Psoas muscle (tissue), 8 donors: ENCODE data around the gene XPO4. TPM values are rescaled to one million over a fixed set of nuclear protein-coding genes. Genes with fewer than 3 reads are reported as not detected.

Experiments used
- ATAC-seq, 4 donors: fragments of 200-7000 bp; cut with Tn5 transposase; one replicate each; pipeline ENCODE4 v1.9.1; 2020; ENCODE audit warnings: moderate library complexity in 3 of 4, mild to moderate bottlenecking in 2 of 4
- DNase-seq, 2 donors: peaks; one replicate each; pipeline ENCODE4 v3.0.0-alpha.2; 2020
- H3K27ac ChIP-seq: fragments of 200-600 bp; one replicate; pipeline ENCODE4 v1.8.0; 2022
- H3K27me3 ChIP-seq, 3 donors: fragments of 200-600 bp in 1 of 3; one replicate each; pipeline versions ENCODE4 v1.6.1 to v1.8.0; 2013 to 2022; ENCODE audit warnings: low read length in 2 of 3, mild to moderate bottlenecking in 2 of 3, moderate library complexity in 1 of 3; ENCODE audit not compliant: insufficient read depth in 3 of 3
- H3K36me3 ChIP-seq, 2 donors: fragments of 200-600 bp in 1 of 2; one replicate each; pipeline versions ENCODE4 v1.6.1 to v1.8.0; 2013 to 2022; ENCODE audit warnings: low read depth in 1 of 2, mild to moderate bottlenecking in 1 of 2, moderate library complexity in 1 of 2; ENCODE audit not compliant: insufficient read depth in 1 of 2
- H3K4me1 ChIP-seq: fragments of 200-600 bp; one replicate; pipeline ENCODE4 v1.8.0; 2022
- H3K4me3 ChIP-seq: fragments of 200-600 bp; one replicate; pipeline ENCODE4 v1.8.0; 2022; ENCODE audit warnings: mild to moderate bottlenecking
- H3K9me3 ChIP-seq: fragments of 200-600 bp; one replicate; pipeline ENCODE4 v1.8.0; 2022
- CTCF ChIP-seq: fragments of 200-600 bp; IDR thresholded peaks from one replicate; pipeline ENCODE4 v1.8.0; 2022; ENCODE audit warnings: antibody characterized with exemption
- WGBS, 3 donors: extraction: QIAGEN DNeasy Blood & Tissue Kit; methylation state at CpG; one replicate each; pipeline versions ENCODE4 v1.1.6 to v1.1.7; 2013; 5-methylcytosine and 5-hydroxymethylcytosine counted together
- intact Hi-C, 2 donors: fragments of 100-400 bp; cut with DNase I; formaldehyde crosslinking; loops; one replicate each; pipeline versions ENCODE4 v1.11.0 to v1.14.2; 2022
- polyA plus RNA-seq, 3 donors: library from polyadenylated mRNA; stranded (reverse); fragments of 200-250 nt; gene quantifications; one replicate each; pipeline ENCODE4 v1.2.3, GENCODE V29; 2013
- total RNA-seq, 4 donors: library from RNA; stranded (reverse); fragmentation: NEBNext Ultra II Directional in 2 of 4; extraction: Animal tissue kit (Norgen Biotek cat#: 25700) in 2 of 4; gene quantifications; one replicate each; pipeline versions ENCODE4 v1.2.1 to v1.2.4, GENCODE V29; 2021 to 2023
- donor health status: healthy with polysubstance abuse.
- donor health status: DM: no; HTN: no; CAD: no; lungs with moderate emphysema.
- donor health status: Bipolar disorder and iron deficiency.
- donor health status: healthy.
- donor health status: DM: yes; HTN: yes; CAD: no.
- donor health status: DM: no; HTN: no; CAD: no.
- donor health status: DM: no; HTN: no; CAD: no.
- donor health status: DM: yes; HTN: yes; CAD: no.

Gene XPO4
- total and polyA plus RNA-seq, 7 donors: 3.9 to 67.2 (median 12.2) TPM

GRCh38 chr13:20738616-20739015 lies 163.9 kb downstream of the XPO4 start:
- ATAC-seq: no peak
- intact Hi-C loops: no loop called here
- WGBS, 3 donors: 63 to 71% (median 68%) methylated on average over 6 of the region's 6 CpGs

GRCh38 chr13:20729633-20730585 lies 172.6 kb downstream of the XPO4 start:
- DNase-seq: no peak
- Histone ChIP-seq H3K27ac (no peak overlapping the region), H3K27me3 (no peaks in the 10 kb centered on the region), H3K4me3 (no peak overlapping the region), H3K4me1 (peaks cover 4% of the 10 kb centered on the region), H3K9me3 (no peaks in the 10 kb centered on the region), H3K36me3 (peaks cover 0 to 12% of the 10 kb centered on the region in 2 donors)
- intact Hi-C loops: loop anchor here in 1 of 2 donors (5.0 kb wide), 1 partner anchor 37 kb away; no protein-coding TSS in a partner anchor
- TF ChIP-seq CTCF: no peak
- no peak for ATAC-seq
- WGBS, 3 donors: 95 to 98% (median 96%) methylated on average over 33 of the region's 33 CpGs

More at GRCh38 chr13:20738616-20739015, 163.9 kb downstream of the XPO4 start:
- Histone ChIP-seq H3K4me1 (no peaks in the 10 kb centered on the region), H3K27ac (no peak overlapping the region), H3K36me3 (peaks cover 0 to 10% of the 10 kb centered on the region in 2 donors), H3K4me3 (no peak overlapping the region), H3K27me3 (no peaks in the 10 kb centered on the region), H3K9me3 (no peaks in the 10 kb centered on the region)
- no peak for TF ChIP-seq CTCF
- DNase-seq: no peak

DNA sequence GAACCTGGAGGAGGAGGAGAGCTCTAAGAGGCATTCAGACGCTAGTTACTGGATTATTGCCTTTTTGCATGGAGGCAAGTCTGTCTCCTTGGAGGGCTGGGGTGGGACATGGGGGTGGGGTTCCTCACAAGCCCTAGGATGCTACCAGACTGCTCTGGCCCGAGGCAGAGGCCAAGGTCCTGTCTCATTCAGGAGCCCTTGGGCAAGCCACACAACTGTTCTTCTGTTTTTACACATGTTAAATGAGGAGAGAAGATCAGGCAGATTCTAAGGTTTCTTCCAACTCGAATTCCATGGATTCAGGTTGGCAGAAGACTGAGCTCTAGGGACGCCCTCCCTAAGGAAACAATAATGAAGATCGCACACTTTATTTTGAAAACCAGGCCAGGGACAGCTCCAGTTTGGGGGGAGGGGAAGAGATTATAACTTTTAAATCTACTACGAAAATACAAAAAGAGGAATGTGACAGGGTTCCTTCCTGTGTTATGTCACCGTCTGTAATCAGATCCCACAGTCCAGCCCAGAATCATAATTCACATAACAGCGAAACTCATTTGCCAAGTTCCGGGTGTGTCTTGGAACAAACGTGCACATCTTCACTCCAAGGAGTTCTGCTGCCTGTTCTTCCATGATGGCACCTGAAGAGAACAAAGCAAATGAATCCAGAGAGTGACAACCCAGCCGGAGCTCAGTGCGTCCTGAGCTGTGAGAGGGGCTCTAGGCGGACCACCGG lies 173.8 kb downstream of the XPO4 start:
- intact Hi-C loops: no loop called here
- Histone ChIP-seq H3K36me3 (peaks cover 0 to 12% of the 10 kb centered on the region in 2 donors), H3K9me3 (no peaks in the 10 kb centered on the region), H3K27me3 (no peaks in the 10 kb centered on the region), H3K4me3 (no peak overlapping the region), H3K4me1 (peaks cover 4% of the 10 kb centered on the region), H3K27ac (peak overlapping the region; percentile 56)
- no peak for DNase-seq
- 27 to 32% (median 29%) methylated on average over 14 of the region's 14 CpGs for WGBS, 3 donors
- no peak for TF ChIP-seq CTCF
- peak; percentile 31 to 79 (median 57) for ATAC-seq

DNA sequence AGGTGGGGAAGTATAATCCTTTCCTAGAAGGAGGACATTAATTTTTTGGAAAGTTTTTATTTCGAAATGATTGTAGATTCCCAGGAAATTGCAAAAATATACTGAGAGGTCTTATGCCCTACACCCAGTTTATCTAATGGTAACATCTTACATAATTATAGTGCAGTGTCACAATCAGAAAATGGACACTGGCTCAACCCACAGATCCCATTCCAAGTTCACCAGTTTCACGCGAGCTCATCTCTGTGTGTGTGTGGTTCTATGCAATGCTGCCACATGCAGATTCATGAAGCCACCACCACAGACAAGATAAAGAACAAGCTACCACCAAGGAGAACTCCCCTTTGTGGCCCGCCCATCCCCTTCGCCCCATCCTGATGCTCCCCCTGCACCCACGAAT lies 174.7 kb downstream of the XPO4 start:
- H3K4me1 ChIP-seq: peaks cover 4% of the 10 kb centered on the region
- no peaks in the 10 kb centered on the region for H3K9me3 ChIP-seq
- peaks cover 0 to 12% of the 10 kb centered on the region in 2 donors for H3K36me3 ChIP-seq
- 84 to 92% (median 89%) methylated on average over 6 of the region's 6 CpGs for WGBS, 3 donors
- peak overlapping the region; percentile 56 for H3K27ac ChIP-seq
- TF ChIP-seq CTCF: no peak
- ATAC-seq: peak in 2 of 4 donors; percentile 4 to 23
- no peaks in the 10 kb centered on the region for H3K27me3 ChIP-seq
- H3K4me3 ChIP-seq: no peak overlapping the region
- no peak for DNase-seq
- intact Hi-C loops: no loop called here

Other genes with a start within 250 kb of the XPO4 start
- 10 to 100 TPM in 3 of 4 donors, 1 to 10 TPM in 1; 3.0 to 78.9 (median 39.4) TPM for gene IL17D, start 199.0 kb downstream of the XPO4 start, total RNA-seq
- 1 to 10 TPM; 1.0 to 7.7 (median 5.6) TPM for gene IL17D, start 199.0 kb downstream of the XPO4 start, polyA plus RNA-seq
- gene EEF1AKMT1, start 128.8 kb downstream of the XPO4 start, total RNA-seq: 1 to 10 TPM; 8.2 to 8.9 (median 8.2) TPM
- gene EEF1AKMT1, start 128.8 kb downstream of the XPO4 start, polyA plus RNA-seq: 1 to 10 TPM; 5.1 to 9.9 (median 7.1) TPM
- 10 to 100 TPM; 23.7 to 27.4 (median 26.1) TPM for gene LATS2, start 158.8 kb upstream of the XPO4 start, total RNA-seq
- gene LATS2, start 158.8 kb upstream of the XPO4 start, polyA plus RNA-seq: 10 to 100 TPM in 2 of 3 donors, 1 to 10 TPM in 1; 6.0 to 13.9 (median 10.0) TPM
- gene SAP18, start 237.4 kb upstream of the XPO4 start, total RNA-seq: 100 to 1,000 TPM; 232 to 297 (median 287) TPM
- 10 to 100 TPM; 80.5 to 92.5 (median 90.5) TPM for gene SAP18, start 237.4 kb upstream of the XPO4 start, polyA plus RNA-seq